HG03280 (cell line): ENCODE measurements around the gene SERPINA4.
"Not testable (repeated sequence)": the region's sequence is repeated elsewhere in the genome, so short reads cannot be mapped to it uniquely, and the experiment has no call there.

Experiments used
- ATAC-seq: cut with Tn5 transposase; IDR thresholded peaks from one replicate; pipeline ENCODE4 v1.9.1; 2021; ENCODE audit warnings: mild to moderate bottlenecking, moderate library complexity; ENCODE audit not compliant: unreplicated experiment

The SERPINA4 gene

GRCh38 chr14:94568186-94568585 lies 6.9 kb downstream of the SERPINA4 start:
- ATAC-seq = no peak

GRCh38 chr14:94569381-94570001 lies 8.2 kb downstream of the SERPINA4 start:
- ATAC-seq = no peak

- no peak for ATAC-seq
Measured at GRCh38 chr14:94570002-94570400, 8.8 kb downstream of the SERPINA4 start.

- no peak for ATAC-seq
Measured at GRCh38 chr14:94570440-94570839, 9.2 kb downstream of the SERPINA4 start.

- ATAC-seq = no peak
Measured at GRCh38 chr14:94571395-94571794, 10.2 kb downstream of the SERPINA4 start.

GRCh38 chr14:94571950-94572349 lies 10.7 kb downstream of the SERPINA4 start:
- no peak for ATAC-seq

- no peak for ATAC-seq
Measured at GRCh38 chr14:94572637-94573303, 11.5 kb downstream of the SERPINA4 start.

- ATAC-seq = no peak
Measured at GRCh38 chr14:94573475-94574277, 12.4 kb downstream of the SERPINA4 start.

- no peak for ATAC-seq
Measured at GRCh38 chr14:94574336-94574735, 13.1 kb downstream of the SERPINA4 start.

GRCh38 chr14:94575730-94576585 lies 14.7 kb downstream of the SERPINA4 start:
- no peak for ATAC-seq

- ATAC-seq = not testable (repeated sequence)
Measured at GRCh38 chr14:94577472-94577871, 16.2 kb downstream of the SERPINA4 start.

GRCh38 chr14:94578712-94579111 lies 17.5 kb downstream of the SERPINA4 start:
- no peak for ATAC-seq

- ATAC-seq = no peak
Measured at GRCh38 chr14:94581127-94581999, 20.1 kb downstream of the SERPINA4 start, which contains the start of gene SERPINA5. Gene SERPINA5 (plus strand): TSS chr14:94581426. CDS start chr14:94587363, 5,937 bp downstream.

GRCh38 chr14:94582199-94582750 lies 21.0 kb downstream of the SERPINA4 start:
- no peak for ATAC-seq

GRCh38 chr14:94582851-94583250 lies 21.6 kb downstream of the SERPINA4 start:
- ATAC-seq = no peak

- no peak for ATAC-seq
Measured at GRCh38 chr14:94583557-94583956, 22.3 kb downstream of the SERPINA4 start.

GRCh38 chr14:94584591-94585280 lies 23.5 kb downstream of the SERPINA4 start:
- no peak for ATAC-seq

- ATAC-seq = no peak
Measured at GRCh38 chr14:94586635-94587034, 25.4 kb downstream of the SERPINA4 start.

- ATAC-seq = no peak
Measured at GRCh38 chr14:94588311-94588710, 27.1 kb downstream of the SERPINA4 start.
